Measurements from ENCODE around the gene PRRC2B.
"Not testable (repeated sequence)": the region's sequence is repeated elsewhere in the genome, so short reads cannot be mapped to it uniquely, and the experiment has no call there.

PRRC2B gene

GRCh38 chr9:131438190-131438589 lies 44.3 kb downstream of the PRRC2B start:
- DNase-seq, result no peak

GRCh38 chr9:131439224-131439623 lies 45.3 kb downstream of the PRRC2B start:
- no peak for DNase-seq

GRCh38 chr9:131441441-131441840 lies 47.6 kb downstream of the PRRC2B start:
- no peak for DNase-seq

- no peak for DNase-seq
Measured at GRCh38 chr9:131442351-131442750, 48.5 kb downstream of the PRRC2B start.

GRCh38 chr9:131443648-131444047 lies 49.8 kb downstream of the PRRC2B start:
- no peak for DNase-seq

- no peak for DNase-seq
Measured at GRCh38 chr9:131446276-131446675, 52.4 kb downstream of the PRRC2B start.

GRCh38 chr9:131447148-131447547 lies 53.3 kb downstream of the PRRC2B start:
- DNase-seq, result no peak

GRCh38 chr9:131447600-131447999 lies 53.7 kb downstream of the PRRC2B start:
- DNase-seq, result no peak

GRCh38 chr9:131448818-131449217 lies 54.9 kb downstream of the PRRC2B start:
- no peak for DNase-seq

- DNase-seq, result no peak
Measured at GRCh38 chr9:131449276-131449675, 55.4 kb downstream of the PRRC2B start.

- DNase-seq, result no peak
Measured at GRCh38 chr9:131454028-131454427, 60.1 kb downstream of the PRRC2B start.

GRCh38 chr9:131455655-131456054 lies 61.8 kb downstream of the PRRC2B start:
- not testable (repeated sequence) for DNase-seq

- no peak for DNase-seq
Measured at GRCh38 chr9:131457746-131458145, 63.9 kb downstream of the PRRC2B start.

- no peak for DNase-seq
Measured at GRCh38 chr9:131459056-131459455, 65.2 kb downstream of the PRRC2B start.

- DNase-seq, result no peak
Measured at GRCh38 chr9:131461166-131461565, 67.3 kb downstream of the PRRC2B start.

GRCh38 chr9:131464354-131465000 lies 70.6 kb downstream of the PRRC2B start:
- DNase-seq, result no peak

GRCh38 chr9:131465401-131465800 lies 71.5 kb downstream of the PRRC2B start:
- DNase-seq, result no peak

- no peak for DNase-seq
Measured at GRCh38 chr9:131467214-131467935, 73.5 kb downstream of the PRRC2B start.

- DNase-seq, result no peak
Measured at GRCh38 chr9:131468031-131468430, 74.1 kb downstream of the PRRC2B start.

- no peak for DNase-seq
Measured at GRCh38 chr9:131469356-131469755, 75.5 kb downstream of the PRRC2B start.

- DNase-seq, result no peak
Measured at GRCh38 chr9:131469951-131470350, 76.1 kb downstream of the PRRC2B start.

- no peak for DNase-seq
Measured at GRCh38 chr9:131470581-131470991, 76.7 kb downstream of the PRRC2B start.

- DNase-seq, result not testable (repeated sequence)
Measured at GRCh38 chr9:131472085-131472484, 78.2 kb downstream of the PRRC2B start.

- no peak for DNase-seq
Measured at GRCh38 chr9:131473198-131473885, 79.5 kb downstream of the PRRC2B start.
